Measurements from ENCODE around the gene PIP5K1B.

GRCh38 chr9:68780720-68781119, 75.7 kb downstream of the PIP5K1B start:
- no peak for TF ChIP-seq EZH2 (IDR thresholded peaks at IDR 0.05; ENCODE audit: low read depth, unreplicated experiment)
- no peak for TF ChIP-seq POLR2AphosphoS5 (IDR thresholded peaks at IDR 0.05; ENCODE audit: low read depth)
- TF ChIP-seq EZH2phosphoT487 (IDR thresholded peaks at IDR 0.05; ENCODE audit: unreplicated experiment), result no peak
- no peak for TF ChIP-seq CTCF (conservative IDR thresholded peaks at IDR 0.05; ENCODE audit: low read depth in 2 of 2)
- TF ChIP-seq CREB1 (CRISPR knock-in tag; IDR thresholded peaks at IDR 0.05; ENCODE audit: low read depth), result no peak
- TF ChIP-seq REST (IDR thresholded peaks at IDR 0.05; ENCODE audit: unreplicated experiment), result no peak
- TF ChIP-seq ZNF331 (CRISPR knock-in tag; IDR thresholded peaks at IDR 0.05; ENCODE audit: low read depth), result no peak
- TF ChIP-seq, protein P1, sequence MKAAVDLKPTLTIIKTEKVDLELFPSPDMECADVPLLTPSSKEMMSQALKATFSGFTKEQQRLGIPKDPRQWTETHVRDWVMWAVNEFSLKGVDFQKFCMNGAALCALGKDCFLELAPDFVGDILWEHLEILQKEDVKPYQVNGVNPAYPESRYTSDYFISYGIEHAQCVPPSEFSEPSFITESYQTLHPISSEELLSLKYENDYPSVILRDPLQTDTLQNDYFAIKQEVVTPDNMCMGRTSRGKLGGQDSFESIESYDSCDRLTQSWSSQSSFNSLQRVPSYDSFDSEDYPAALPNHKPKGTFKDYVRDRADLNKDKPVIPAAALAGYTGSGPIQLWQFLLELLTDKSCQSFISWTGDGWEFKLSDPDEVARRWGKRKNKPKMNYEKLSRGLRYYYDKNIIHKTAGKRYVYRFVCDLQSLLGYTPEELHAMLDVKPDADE (IDR thresholded peaks at IDR 0.05), result no peak
- TF ChIP-seq STAT1 (IDR thresholded peaks at IDR 0.05; ENCODE audit: unreplicated experiment), result no peak
- no peak for TF ChIP-seq ZNF114 (CRISPR knock-in tag; IDR thresholded peaks at IDR 0.05)

Data from GM23338 (cell line).